ENCODE data around the gene ARHGAP9.

The ARHGAP9 gene

DNA sequence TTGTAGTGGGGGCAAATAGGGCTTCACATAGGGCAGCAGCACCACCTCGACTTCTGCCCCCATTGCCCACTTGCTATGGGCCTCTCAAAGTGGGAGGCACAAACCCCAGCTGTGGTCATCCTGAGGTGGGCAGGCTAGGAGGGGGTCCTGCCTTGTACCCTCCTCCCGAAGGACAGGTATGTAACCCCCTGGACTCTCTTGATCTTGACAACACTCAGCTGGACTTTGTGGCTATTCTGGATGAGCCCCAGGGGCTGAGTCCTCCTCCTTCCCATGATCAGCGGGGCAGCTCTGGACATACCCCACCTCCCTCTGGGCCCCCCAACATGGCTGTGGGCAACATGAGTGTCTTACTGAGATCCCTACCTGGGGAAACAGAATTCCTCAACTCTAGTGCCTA, 8.0 kb downstream of the ARHGAP9 start:
- DNase-seq = no peak

DNA sequence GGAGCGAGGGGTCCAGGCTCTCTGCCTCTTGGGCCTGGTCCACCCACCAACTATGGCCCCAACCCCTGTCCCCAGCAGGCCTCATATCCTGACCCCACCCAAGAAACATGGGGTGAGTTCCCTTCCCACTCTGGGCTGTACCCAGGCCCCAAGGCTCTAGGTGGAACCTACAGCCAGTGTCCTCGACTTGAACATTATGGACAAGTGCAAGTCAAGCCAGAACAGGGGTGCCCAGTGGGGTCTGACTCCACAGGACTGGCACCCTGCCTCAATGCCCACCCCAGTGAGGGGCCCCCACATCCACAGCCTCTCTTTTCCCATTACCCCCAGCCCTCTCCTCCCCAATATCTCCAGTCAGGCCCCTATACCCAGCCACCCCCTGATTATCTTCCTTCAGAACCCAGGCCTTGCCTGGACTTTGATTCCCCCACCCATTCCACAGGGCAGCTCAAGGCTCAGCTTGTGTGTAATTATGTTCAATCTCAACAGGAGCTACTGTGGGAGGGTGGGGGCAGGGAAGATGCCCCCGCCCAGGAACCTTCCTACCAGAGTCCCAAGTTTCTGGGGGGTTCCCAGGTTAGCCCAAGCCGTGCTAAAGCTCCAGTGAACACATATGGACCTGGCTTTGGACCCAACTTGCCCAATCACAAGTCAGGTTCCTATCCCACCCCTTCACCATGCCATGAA, 8.6 kb downstream of the ARHGAP9 start:
- no peak for DNase-seq

DNA sequence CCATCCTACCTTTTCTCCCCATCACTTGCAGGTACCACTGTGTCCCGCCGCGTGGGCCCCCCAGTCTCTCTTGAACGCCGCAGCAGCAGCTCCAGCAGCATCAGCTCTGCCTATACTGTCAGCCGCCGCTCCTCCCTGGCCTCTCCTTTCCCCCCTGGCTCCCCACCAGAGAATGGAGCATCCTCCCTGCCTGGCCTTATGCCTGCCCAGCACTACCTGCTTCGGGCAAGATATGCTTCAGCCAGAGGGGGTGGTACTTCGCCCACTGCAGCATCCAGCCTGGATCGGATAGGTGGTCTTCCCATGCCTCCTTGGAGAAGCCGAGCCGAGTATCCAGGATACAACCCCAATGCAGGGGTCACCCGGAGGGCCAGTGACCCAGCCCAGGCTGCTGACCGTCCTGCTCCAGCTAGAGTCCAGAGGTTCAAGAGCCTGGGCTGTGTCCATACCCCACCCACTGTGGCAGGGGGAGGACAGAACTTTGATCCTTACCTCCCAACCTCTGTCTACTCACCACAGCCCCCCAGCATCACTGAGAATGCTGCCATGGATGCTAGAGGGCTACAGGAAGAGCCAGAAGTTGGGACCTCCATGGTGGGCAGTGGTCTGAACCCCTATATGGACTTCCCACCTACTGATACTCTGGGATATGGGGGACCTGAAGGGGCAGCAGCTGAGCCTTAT, 9.2 kb downstream of the ARHGAP9 start:
- DNase-seq = no peak

- no peak for DNase-seq
Measured at GRCh38 chr12:57469296-57470164, 10.1 kb downstream of the ARHGAP9 start.

DNA sequence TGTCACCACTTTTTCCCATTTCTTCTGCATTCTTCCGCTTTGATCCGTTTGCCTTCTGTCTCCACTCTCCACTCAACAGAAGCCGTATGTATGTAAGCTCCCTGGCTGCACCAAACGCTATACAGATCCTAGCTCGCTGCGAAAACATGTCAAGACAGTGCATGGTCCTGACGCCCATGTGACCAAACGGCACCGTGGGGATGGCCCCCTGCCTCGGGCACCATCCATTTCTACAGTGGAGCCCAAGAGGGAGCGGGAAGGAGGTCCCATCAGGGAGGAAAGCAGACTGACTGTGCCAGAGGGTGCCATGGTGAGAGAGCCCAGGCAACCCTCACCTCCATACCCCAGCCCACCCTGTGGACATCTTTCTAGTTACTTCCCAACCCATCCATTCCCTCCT, 11.8 kb downstream of the ARHGAP9 start:
- DNase-seq = no peak

DNA sequence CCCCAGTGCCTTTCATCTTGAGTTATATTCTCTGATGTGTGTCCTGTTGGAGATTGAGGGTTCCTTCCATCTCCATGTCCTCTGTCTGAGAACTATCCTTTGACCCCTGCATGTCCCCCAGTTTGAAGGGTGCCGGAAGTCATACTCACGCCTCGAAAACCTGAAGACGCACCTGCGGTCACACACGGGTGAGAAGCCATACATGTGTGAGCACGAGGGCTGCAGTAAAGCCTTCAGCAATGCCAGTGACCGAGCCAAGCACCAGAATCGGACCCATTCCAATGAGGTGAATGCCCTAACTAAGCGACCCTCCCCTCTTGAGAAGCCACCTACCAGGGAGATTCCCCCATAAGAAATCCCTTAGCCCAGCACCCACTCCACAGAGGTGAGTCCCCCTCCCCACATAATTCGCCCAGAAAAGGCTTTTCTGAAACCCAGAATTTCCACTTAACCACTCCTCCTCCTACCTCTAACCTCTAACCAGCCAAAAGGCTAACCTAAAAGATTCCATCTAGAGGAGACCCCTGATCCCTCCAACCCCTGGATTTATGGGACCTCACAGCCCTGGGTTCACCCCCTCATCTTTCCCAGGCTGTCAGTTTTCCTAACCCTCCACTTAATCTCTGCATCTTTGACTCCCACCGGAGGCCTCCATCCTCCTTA, 12.3 kb downstream of the ARHGAP9 start:
- no peak for DNase-seq

DNA sequence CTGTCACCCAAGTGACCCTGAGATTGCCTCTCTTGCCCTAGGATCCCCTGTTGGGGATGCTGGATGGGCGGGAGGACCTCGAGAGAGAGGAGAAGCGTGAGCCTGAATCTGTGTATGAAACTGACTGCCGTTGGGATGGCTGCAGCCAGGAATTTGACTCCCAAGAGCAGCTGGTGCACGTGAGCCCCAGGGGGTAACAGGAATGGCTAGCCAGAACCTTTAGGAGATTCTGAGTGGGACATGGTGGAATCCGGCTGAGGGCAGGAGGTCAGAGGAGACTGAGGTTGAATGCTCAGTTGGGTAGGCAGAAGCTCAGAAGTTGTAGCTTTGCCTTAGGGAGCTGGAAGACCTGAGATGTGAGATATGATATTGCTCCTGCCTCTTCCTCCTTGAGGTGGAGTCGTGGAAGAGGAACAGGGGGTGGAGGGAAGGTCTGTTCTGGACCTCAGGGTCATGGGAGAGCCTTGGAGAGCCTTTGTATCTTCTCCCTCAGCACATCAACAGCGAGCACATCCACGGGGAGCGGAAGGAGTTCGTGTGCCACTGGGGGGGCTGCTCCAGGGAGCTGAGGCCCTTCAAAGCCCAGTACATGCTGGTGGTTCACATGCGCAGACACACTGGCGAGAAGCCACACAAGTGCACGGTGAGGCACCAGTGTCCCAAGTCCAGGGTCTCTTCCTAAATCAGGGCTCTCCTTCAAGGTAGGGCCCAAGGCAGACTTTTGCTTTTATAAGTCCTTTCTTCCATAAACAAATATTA, 13.7 kb downstream of the ARHGAP9 start:
- no peak for DNase-seq

- no peak for DNase-seq
Measured at GRCh38 chr12:57465030-57465746, 14.5 kb downstream of the ARHGAP9 start.

GRCh38 chr12:57464569-57464968, 15.1 kb downstream of the ARHGAP9 start:
- DNase-seq = no peak

GRCh38 chr12:57462912-57463253, 16.8 kb downstream of the ARHGAP9 start:
- no peak for DNase-seq

- DNase-seq = peak; percentile 92
Measured at GRCh38 chr12:57462251-57462911, 17.3 kb downstream of the ARHGAP9 start.

GRCh38 chr12:57461917-57462250, 17.8 kb downstream of the ARHGAP9 start:
- DNase-seq = no peak

DNA sequence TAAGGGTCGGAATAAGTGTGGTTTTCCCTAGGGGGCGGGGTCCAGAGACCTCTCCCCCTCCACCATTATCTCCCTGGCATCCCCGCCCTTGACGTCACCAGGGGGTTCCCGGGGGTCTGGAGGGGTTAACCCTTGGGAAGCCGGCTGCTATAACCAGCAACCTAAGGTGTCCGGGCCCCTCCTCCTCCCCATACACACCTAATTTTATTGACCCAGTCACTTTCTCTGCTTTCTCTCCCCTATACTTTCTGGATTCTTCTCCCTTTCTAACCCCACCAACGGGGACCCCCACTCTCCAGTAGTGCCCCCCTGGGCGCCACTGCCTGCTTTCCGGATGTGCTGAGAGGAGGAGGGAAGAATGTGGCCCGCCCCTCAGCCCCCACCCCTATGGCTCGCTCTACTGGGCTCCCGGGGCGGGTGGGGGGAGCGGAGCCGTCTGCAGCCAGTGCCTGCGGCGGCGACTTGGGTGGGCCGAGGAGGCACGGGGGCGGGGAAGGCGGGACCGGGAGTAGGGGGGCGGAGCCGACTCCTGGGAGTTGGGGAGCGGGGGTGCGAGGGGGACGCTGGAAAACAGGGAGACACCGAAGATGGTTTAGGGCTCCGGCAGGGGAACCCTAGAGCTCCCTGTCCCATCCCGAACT, 18.3 kb downstream of the ARHGAP9 start:
- DNase-seq = no peak

GRCh38 chr12:57460841-57461275, 18.8 kb downstream of the ARHGAP9 start:
- DNase-seq = no peak

- no peak for DNase-seq
Measured at GRCh38 chr12:57460468-57460784, 19.2 kb downstream of the ARHGAP9 start.

DNA sequence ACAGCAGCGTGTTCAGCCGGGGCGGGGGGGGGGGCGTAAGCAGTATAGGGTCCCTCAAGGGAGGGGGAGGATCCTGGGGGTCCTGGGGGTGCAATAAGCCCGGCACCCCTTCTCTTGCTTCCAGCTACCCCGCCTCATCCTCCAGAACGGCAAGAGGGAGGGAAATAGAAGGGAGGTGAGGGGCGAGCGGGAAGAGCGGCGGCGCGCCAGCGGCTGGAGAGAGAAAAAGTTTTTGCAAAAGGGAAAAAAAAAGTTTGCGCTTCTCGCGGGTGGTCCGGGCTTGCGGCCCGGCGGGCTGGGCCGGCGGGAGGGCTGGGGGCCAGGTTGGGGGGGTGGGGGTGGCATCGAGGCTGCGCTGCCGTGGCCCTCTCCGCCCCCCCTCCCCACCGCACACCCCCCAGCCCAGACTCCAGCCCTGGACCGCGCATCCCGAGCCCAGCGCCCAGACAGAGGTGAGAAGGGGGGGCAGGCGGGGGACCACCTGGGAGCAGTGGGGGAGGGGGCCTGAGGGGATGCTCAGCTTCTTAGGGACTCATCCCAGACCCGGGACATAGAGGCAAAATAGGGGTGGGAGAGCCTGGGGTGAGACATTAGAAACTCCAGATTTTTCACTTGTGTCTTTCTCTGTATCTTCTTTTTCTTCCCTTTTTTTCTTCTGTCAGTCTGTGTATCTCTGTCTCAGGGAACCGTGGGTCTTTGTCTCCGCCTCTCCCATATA, 19.8 kb downstream of the ARHGAP9 start, which contains the start of gene GLI1:
Gene GLI1 (plus strand): TSS at position 36 of the 718 bp plus-strand sequence. CDS start 3,907 bp downstream, outside the sequence.
- no peak for DNase-seq

- DNase-seq = peak; percentile 96
Measured at GRCh38 chr12:57459055-57459749, 20.5 kb downstream of the ARHGAP9 start.

DNA sequence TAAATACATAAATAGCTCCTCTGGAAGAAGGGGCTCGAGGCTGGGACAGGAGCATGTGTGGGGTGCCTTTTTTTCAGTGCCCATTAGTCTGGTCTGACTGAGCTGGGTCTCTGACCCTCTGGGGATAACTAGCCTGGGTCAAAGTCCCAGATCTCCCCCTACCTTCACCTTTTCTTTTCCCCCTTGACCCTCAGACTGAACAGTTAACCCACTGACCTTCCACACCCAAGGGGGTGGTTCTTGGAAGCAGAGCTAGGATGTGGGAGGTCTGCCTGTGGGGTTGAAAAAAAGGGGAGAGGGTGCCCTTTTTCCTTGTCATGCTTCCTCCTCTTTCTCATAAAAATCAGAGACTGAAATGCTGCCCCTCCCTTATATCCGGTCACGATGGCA, 21.0 kb downstream of the ARHGAP9 start:
- no peak for DNase-seq

DNA sequence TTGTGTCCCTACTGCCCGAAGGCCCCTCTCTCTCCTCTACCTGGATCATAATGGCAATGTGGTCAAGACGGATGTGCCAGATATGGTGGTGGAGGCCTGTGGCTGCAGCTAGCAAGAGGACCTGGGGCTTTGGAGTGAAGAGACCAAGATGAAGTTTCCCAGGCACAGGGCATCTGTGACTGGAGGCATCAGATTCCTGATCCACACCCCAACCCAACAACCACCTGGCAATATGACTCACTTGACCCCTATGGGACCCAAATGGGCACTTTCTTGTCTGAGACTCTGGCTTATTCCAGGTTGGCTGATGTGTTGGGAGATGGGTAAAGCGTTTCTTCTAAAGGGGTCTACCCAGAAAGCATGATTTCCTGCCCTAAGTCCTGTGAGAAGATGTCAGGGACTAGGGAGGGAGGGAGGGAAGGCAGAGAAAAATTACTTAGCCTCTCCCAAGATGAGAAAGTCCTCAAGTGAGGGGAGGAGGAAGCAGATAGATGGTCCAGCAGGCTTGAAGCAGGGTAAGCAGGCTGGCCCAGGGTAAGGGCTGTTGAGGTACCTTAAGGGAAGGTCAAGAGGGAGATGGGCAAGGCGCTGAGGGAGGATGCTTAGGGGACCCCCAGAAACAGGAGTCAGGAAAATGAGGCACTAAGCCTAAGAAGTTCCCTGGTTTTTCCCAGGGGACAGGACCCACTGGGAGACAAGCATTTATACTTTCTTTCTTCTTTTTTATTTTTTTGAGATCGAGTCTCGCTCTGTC, 22.8 kb downstream of the ARHGAP9 start:
- no peak for DNase-seq

Data from stimulated activated CD4-positive, alpha-beta T cell treated with anti-CD3 and anti-CD28 coated beads, Interleukin-4, amount 100 ng/mL, for 24 hours (primary cell).